ENCODE results near the gene EPHA1. TPM values are rescaled to one million over a fixed set of nuclear protein-coding genes. Genes with fewer than 3 reads are reported as not detected.
"Not testable (repeated sequence)": the region's sequence is repeated elsewhere in the genome, so short reads cannot be mapped to it uniquely, and the experiment has no call there.

EPHA1 gene
- total and polyA plus RNA-seq, 2 donors (not counting 1 experiment from before 2014, with no cell fraction given) = 0.39 to 0.49 TPM

DNA sequence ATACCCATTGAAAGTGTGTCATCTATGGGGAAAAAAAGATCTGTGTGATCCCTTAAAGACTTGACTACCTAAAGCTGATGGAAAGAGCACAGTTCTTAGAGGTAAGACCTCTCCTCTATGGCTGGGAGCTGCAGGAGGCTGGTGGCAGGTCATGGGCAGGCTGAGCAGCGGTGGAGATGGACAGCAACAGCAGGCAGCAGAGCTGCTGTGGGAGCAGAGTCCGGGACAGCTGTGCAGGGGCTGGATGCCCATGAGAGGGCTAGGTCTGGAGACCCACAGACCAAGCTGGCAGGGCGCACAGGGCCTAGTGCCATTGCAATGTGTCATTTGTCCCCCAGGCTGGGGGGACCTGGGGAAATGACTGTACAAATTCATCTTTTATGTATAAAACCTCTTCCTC, 13.4 kb upstream of the EPHA1 start:
- Histone ChIP-seq H3K9ac (ENCODE audit: low read length) (no peak overlapping the region), H3K4me3 (ENCODE audit: control extremely low read depth in 1 of 5, extremely low read depth in 1 of 5, insufficient read depth in 1 of 5, low read depth in 2 of 5, low read length in 4 of 5) (no peak overlapping the region), H3K9me3 (ENCODE audit: control extremely low read depth in 1 of 3, control insufficient read depth in 2 of 3, insufficient read depth in 1 of 3, low read length in 2 of 3) (no peaks in the 10 kb centered on the region), H3K27ac (ENCODE audit: low read length in 2 of 2) (no peak overlapping the region), H4K20me1 (ENCODE audit: control insufficient read depth, insufficient read depth, low read length, poor library complexity, severe bottlenecking) (no peaks in the 10 kb centered on the region), H3K4me2 (replicated peaks; ENCODE audit: low read depth, low read length, poor library complexity, severe bottlenecking) (no peak overlapping the region), H3K4me1 (ENCODE audit: control insufficient read depth in 2 of 2, insufficient read depth in 2 of 2, low read length in 2 of 2) (peaks cover 0 to 3% of the 10 kb centered on the region in 2 donors), H3K27me3 (replicated peaks in 1 of 4; ENCODE audit: control extremely low read depth in 1 of 4, control insufficient read depth in 3 of 4, insufficient read depth in 4 of 4, low read length in 3 of 4) (peaks cover 0 to 4% (median 1%) of the 10 kb centered on the region in 4 experiments), H3K36me3 (replicated peaks in 1 of 2; ENCODE audit: control extremely low read depth in 1 of 2, control insufficient read depth in 1 of 2, extremely low read depth in 1 of 2, insufficient read depth in 2 of 2, low read length in 1 of 2) (no peaks in the 10 kb centered on the region), H2AFZ (ENCODE audit: insufficient read depth, low read depth, low read length, poor library complexity, severe bottlenecking) (no peak overlapping the region), H3K79me2 (ENCODE audit: control insufficient read depth, insufficient read depth, low read length) (no peaks in the 10 kb centered on the region)
- ChIA-PET CTCF (interaction anchor here (1.3 to 3.0 kb wide), 2 partner anchors 13 to 182 kb away, joined by 4 to 16 read pairs; no protein-coding TSS in a partner anchor), POLR2A (no interaction called here)
- TF ChIP-seq EZH2 (IDR thresholded peaks at IDR 0.05; ENCODE audit: borderline replicate concordance, insufficient read depth, low read depth, low read length, poor library complexity, severe bottlenecking) (no peak), CTCF (IDR thresholded peaks at IDR 0.05) (no peak)
- 79% methylated on average over 2 of the region's 3 CpGs for WGBS (ENCODE audit: insufficient coverage)
- Mint-ChIP-seq H3K4me3 (no peak overlapping the region), H3K27me3 (peaks cover 18% of the 10 kb centered on the region), H3K9me3 (ENCODE audit: insufficient read depth) (no peaks in the 10 kb centered on the region), H3K27ac (no peak overlapping the region), H3K4me1 (peaks cover 3% of the 10 kb centered on the region)
- no peak for ATAC-seq (ENCODE audit: low read depth)
- no peak for DNase-seq
- intact Hi-C loops (cut with micrococcal nuclease) = no loop called here

- H3K9ac ChIP-seq (ENCODE audit: low read length); H3K9me3 ChIP-seq (ENCODE audit: control extremely low read depth in 1 of 3, control insufficient read depth in 2 of 3, insufficient read depth in 1 of 3, low read length in 2 of 3); H3K36me3 ChIP-seq (replicated peaks in 1 of 2; ENCODE audit: control extremely low read depth in 1 of 2, control insufficient read depth in 1 of 2, extremely low read depth in 1 of 2, insufficient read depth in 2 of 2, low read length in 1 of 2); POLR2A ChIA-PET; H3K27ac ChIP-seq (ENCODE audit: low read length in 2 of 2); H3K4me2 ChIP-seq (replicated peaks; ENCODE audit: low read depth, low read length, poor library complexity, severe bottlenecking); H3K4me1 ChIP-seq (ENCODE audit: control insufficient read depth in 2 of 2, insufficient read depth in 2 of 2, low read length in 2 of 2); H3K27ac Mint-ChIP-seq; DNase-seq; ATAC-seq (ENCODE audit: low read depth); H3K4me3 Mint-ChIP-seq; H3K4me1 Mint-ChIP-seq; H3K9me3 Mint-ChIP-seq (ENCODE audit: insufficient read depth); intact Hi-C loops (cut with micrococcal nuclease); H3K79me2 ChIP-seq (ENCODE audit: control insufficient read depth, insufficient read depth, low read length); H4K20me1 ChIP-seq (ENCODE audit: control insufficient read depth, insufficient read depth, low read length, poor library complexity, severe bottlenecking); H2AFZ ChIP-seq (ENCODE audit: insufficient read depth, low read depth, low read length, poor library complexity, severe bottlenecking); H3K4me3 ChIP-seq (ENCODE audit: control extremely low read depth in 1 of 5, extremely low read depth in 1 of 5, insufficient read depth in 1 of 5, low read depth in 2 of 5, low read length in 4 of 5): not testable (repeated sequence)
- 43% methylated on average over 1 of the region's 3 CpGs for WGBS (ENCODE audit: insufficient coverage)
- CTCF ChIA-PET = interaction anchor here (0.6 to 1.2 kb wide), 2 partner anchors 30 to 180 kb away, joined by 3 to 4 read pairs; no protein-coding TSS in a partner anchor
- H3K27me3 ChIP-seq (replicated peaks in 1 of 4; ENCODE audit: control extremely low read depth in 1 of 4, control insufficient read depth in 3 of 4, insufficient read depth in 4 of 4, low read length in 3 of 4) = peaks cover 0 to 13% (median 6%) of the 10 kb centered on the region in 4 experiments
- peaks cover 25% of the 10 kb centered on the region for H3K27me3 Mint-ChIP-seq
These were observed 12.0 kb upstream of the EPHA1 start for GRCh38 chr7:143420624-143421023.
